ENCODE results near the gene LRIG2. TPM values are rescaled to one million over a fixed set of nuclear protein-coding genes. Genes with fewer than 3 reads are reported as not detected.

Gene LRIG2
- total RNA-seq, 1 experiment from 2014 or later, result 5.7 TPM

DNA sequence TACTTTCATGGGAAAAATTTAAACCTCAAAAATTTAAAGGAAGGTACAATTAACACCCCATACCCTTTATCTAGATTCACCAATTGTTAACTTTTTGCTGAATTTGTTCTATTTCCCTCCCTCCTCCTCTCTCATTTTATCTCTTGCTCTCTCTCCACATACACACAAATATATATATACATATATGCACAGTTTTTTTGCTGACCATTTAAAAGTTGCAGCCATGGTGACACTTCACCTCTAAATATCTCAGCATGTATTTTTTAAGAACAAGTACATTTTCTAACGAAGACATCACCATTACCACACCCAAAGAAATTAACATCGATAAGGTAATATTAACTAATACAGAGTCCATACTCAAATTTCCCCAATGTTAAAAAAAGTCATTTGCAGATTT lies 33.9 kb downstream of the LRIG2 start:
- DNase-seq (ENCODE audit: low spot score), result no peak
- in situ Hi-C loops (cut with HindIII; ENCODE audit: low sequenced_read_pairs), result no loop called here

DNA sequence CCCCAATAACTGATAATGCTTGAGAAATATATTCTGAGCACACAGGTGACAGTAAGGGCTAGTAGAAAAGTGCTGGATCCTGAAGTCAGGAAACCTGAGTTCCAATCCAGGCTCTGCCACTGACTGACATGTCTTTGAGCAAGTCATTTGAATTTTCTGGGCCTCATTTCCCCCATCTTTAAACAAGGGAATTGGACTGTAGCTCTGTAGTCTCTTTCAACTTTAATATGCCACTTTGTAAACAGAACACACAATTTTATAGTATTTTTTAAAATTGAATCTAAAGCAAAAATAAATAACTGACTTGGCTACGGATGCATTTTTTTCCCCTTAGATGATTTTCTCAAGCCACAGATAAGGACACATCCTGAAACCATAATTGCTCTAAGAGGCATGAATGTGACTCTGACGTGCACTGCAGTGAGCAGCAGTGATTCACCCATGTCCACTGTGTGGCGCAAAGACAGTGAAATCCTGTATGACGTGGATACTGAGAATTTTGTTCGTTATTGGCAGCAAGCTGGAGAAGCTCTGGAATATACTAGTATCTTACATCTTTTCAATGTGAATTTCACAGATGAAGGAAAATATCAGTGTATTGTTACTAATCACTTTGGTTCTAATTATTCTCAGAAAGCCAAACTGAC lies 37.0 kb downstream of the LRIG2 start:
- in situ Hi-C loops (cut with HindIII; ENCODE audit: low sequenced_read_pairs), result no loop called here
- DNase-seq (ENCODE audit: low spot score), result peak; percentile 11

- in situ Hi-C loops (cut with HindIII; ENCODE audit: low sequenced_read_pairs), result no loop called here
Measured at GRCh38 chr1:113118266-113118665, 45.3 kb downstream of the LRIG2 start.

DNA sequence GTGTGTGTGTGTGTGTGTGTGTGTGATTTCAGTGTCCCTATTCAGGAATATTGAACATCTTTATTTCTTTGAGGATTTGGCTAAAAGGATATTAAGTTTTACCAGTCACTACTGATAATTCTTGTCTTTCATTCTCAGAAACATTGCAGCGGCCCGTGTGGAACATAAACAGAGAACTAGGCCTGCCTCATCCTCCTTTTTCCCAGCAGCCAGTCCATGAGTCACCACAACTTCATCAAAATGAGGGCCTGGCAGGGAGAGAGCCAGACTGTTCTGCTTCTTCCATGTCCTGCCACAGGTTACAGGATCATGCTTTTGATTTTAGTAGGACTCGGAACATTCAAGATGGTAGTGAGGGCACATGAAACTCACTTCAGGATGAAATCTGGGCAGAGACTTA lies 50.7 kb downstream of the LRIG2 start:
- in situ Hi-C loops (cut with HindIII; ENCODE audit: low sequenced_read_pairs), result no loop called here
- DNase-seq (ENCODE audit: low spot score), result no peak

More at GRCh38 chr1:113118266-113118665, 45.3 kb downstream of the LRIG2 start:
- no peak for DNase-seq (ENCODE audit: low spot score)

GRCh38 chr1:113124366-113124765 lies 51.4 kb downstream of the LRIG2 start:
- no peak for DNase-seq (ENCODE audit: low spot score)
- in situ Hi-C loops (cut with HindIII; ENCODE audit: low sequenced_read_pairs), result no loop called here

DNA sequence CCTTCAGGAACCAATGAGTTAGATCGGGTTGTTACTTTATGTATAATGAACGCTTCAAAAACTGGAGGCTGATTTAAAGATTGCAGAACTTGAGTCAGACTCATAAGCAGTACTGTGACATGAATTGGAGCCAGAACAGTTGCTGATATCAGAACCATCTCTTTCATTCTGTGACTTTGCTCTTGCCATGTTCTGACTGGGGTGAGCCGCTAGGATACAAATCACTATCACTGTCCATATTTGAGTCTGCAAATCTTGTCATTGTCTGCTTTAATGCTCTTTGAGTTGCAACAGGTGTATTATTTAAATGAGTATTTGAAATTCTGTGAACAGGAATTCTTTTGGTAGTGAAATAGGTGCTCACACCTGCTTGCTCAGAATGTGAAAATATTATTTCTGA lies 52.5 kb downstream of the LRIG2 start:
- no peak for DNase-seq (ENCODE audit: low spot score)
- in situ Hi-C loops (cut with HindIII; ENCODE audit: low sequenced_read_pairs), result no loop called here

GRCh38 chr1:113126207-113126606 lies 53.2 kb downstream of the LRIG2 start:
- in situ Hi-C loops (cut with HindIII; ENCODE audit: low sequenced_read_pairs), result no loop called here
- no peak for DNase-seq (ENCODE audit: low spot score)

- in situ Hi-C loops (cut with HindIII; ENCODE audit: low sequenced_read_pairs), result no loop called here
- DNase-seq (ENCODE audit: low spot score), result no peak
Measured at GRCh38 chr1:113128116-113128515, 55.1 kb downstream of the LRIG2 start.

DNA sequence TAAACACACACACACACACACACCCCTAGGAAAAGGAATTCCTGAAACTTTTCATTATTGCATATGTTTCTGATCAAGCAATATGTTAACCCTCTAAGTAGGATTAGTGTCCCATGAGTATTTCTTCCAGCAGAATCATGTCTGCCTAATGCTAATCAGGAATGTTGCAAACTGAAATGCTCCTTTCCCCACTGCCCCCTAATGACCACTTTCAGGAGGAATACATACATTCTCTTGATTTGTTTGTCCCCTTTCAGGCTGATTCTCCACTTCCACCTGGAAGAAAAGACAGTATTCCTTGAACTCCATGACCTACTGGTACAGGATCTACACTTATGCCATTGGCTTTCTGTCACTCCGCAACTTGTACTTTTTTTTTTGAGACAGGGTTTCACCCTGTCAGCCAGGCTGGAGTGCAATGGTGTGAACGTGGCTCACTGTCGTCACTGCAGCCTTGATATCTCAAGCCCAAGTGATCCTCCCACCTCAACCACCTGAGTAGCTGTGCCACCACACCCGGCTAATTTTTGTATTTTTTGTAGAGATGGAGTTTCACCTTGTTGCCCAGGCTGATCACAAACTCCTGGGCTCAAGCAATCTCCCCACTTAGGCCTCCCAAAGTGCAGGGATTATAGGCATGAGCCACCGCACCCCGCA lies 56.7 kb downstream of the LRIG2 start:
- in situ Hi-C loops (cut with HindIII; ENCODE audit: low sequenced_read_pairs), result no loop called here
- DNase-seq (ENCODE audit: low spot score), result no peak

DNA sequence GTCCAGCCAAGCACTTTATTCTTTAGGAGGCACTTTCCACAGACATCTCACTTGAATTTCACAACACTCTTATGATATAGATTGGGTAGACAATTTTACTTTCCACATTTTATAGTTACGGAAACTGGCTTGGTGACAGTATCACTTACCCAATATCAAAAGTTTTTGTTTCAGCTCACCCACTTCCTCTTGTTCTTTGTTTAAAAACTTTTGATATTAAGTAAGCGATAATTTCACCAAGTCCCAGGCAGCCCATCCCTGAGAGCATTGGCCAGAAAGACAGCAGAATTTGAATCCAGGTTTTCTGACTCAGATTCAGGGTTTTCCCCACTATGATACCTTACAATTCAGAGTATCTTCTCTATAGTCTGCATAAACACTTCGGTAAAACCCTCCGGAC lies 60.0 kb downstream of the LRIG2 start:
- in situ Hi-C loops (cut with HindIII; ENCODE audit: low sequenced_read_pairs), result no loop called here
- DNase-seq (ENCODE audit: low spot score), result no peak

- no peak for DNase-seq (ENCODE audit: low spot score)
- in situ Hi-C loops (cut with HindIII; ENCODE audit: low sequenced_read_pairs), result no loop called here
Measured at GRCh38 chr1:113133759-113134158, 60.8 kb downstream of the LRIG2 start.

DNA sequence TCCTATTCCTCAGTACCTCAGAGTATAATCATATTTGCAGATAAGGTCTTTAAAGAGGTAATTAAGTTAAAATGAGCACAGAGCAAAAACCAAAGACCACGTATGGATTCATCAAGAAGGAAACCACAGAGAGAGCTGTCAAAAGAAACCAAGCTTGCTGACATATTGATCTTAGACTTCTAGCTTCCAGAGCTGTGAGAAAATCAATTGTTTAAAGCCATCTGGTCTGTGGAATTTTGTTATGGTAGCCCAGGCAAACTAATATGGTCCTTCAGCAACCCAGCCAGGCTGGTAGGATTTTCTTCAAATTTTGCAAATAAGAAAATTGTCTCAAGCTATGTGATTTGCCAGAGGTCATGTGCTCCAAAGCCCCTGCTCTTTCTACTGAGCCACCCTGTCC lies 62.5 kb downstream of the LRIG2 start:
- no peak for DNase-seq (ENCODE audit: low spot score)
- in situ Hi-C loops (cut with HindIII; ENCODE audit: low sequenced_read_pairs), result no loop called here

- DNase-seq (ENCODE audit: low spot score), result no peak
Measured at GRCh38 chr1:113136476-113136875, 63.5 kb downstream of the LRIG2 start.

GRCh38 chr1:113137563-113137962 lies 64.6 kb downstream of the LRIG2 start:
- in situ Hi-C loops (cut with HindIII; ENCODE audit: low sequenced_read_pairs), result no loop called here
- DNase-seq (ENCODE audit: low spot score), result no peak

More at GRCh38 chr1:113136476-113136875, 63.5 kb downstream of the LRIG2 start:
- in situ Hi-C loops (cut with HindIII; ENCODE audit: low sequenced_read_pairs), result no loop called here

DNA sequence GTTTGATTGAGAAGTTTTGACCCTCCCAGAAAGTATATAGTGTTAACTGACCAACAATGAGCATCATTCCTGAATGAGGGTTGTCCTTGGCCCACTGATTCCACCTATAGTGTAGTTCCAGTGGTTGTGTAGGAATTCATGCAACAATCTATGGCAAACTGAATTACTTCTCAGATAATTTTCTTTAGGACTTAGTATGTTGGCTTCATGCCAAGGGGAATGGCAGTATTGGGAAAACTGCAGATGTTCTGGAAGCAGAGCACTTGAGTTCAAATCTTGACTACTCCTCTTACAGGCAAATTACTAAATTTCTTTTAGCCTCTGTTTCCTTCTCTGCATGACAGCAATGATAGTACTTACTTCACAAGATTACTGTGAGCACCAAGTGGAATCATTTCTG lies 65.8 kb downstream of the LRIG2 start:
- in situ Hi-C loops (cut with HindIII; ENCODE audit: low sequenced_read_pairs), result no loop called here
- no peak for DNase-seq (ENCODE audit: low spot score)

DNA sequence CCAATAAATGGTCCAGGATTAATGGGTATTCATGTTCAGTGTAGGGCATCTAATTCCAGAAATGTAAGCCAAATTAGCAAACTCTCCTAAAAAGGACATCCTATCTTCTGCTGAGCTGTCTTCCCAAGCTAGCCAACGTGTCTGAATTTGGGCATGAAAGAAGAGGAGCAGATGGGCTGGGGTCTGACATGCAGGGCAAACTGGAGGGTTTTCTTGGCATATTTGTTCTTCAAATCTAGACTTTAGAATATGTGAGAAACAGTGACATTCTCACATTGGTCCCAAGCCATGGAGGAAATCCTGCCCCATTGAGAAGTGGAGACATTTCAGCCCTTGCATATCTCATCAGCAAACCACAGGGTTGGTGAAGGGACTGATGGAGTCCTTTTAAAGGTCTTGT lies 67.2 kb downstream of the LRIG2 start:
- no peak for DNase-seq (ENCODE audit: low spot score)
- in situ Hi-C loops (cut with HindIII; ENCODE audit: low sequenced_read_pairs), result no loop called here

DNA sequence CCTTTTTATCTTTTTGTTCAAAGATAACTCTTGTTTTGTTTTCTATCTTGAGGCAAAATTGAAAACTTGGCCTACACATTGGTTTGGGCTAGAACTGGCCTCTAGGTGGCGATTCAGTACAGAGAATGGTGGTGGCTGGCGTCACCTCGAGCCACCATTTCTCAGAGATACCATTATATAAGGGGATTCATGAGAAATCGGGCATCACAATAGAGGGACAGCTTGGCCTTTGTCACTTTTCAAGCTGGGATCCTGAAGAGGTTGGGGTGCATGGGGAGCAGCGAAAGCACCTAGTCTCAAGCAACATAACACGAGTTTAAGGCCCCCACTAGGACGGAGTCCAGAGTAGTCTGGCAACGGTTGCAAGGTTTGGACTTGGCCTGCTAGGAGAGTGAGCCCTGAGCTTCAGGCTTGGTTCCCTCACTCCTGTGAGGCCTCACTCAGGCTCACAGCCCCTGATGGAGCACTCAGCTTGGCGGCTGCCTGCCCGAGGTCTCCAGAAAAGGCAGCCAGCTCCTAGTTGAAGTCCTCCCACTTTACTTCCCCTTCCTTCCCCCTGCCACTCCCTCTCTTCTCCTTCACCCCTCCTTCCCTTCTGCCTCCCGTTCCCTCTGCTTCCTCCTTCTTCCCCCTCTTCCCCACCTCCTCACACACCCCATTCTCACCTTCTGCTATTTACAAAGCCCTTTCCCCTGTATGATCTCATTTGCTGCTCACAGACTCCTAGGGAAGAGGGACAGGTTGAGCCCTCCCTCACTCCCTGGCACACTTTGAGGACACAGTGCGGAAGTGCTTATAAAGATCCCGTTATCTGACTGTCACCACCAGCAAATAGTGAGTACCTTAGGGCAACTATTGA lies 67.8 kb downstream of the LRIG2 start:
- in situ Hi-C loops (cut with HindIII; ENCODE audit: low sequenced_read_pairs), result no loop called here
- peak; percentile 76 for DNase-seq (ENCODE audit: low spot score)

GRCh38 chr1:113141650-113142473 lies 68.9 kb downstream of the LRIG2 start:
- in situ Hi-C loops (cut with HindIII; ENCODE audit: low sequenced_read_pairs), result no loop called here
- no peak for DNase-seq (ENCODE audit: low spot score)

GRCh38 chr1:113142791-113143190 lies 69.8 kb downstream of the LRIG2 start:
- in situ Hi-C loops (cut with HindIII; ENCODE audit: low sequenced_read_pairs), result no loop called here
- DNase-seq (ENCODE audit: low spot score), result no peak

Data from G401 (cell line).